Measurements from ENCODE around the gene RNF123. TPM values are rescaled to one million over a fixed set of nuclear protein-coding genes. Genes with fewer than 3 reads are reported as not detected.

RNF123 gene
- total and polyA plus RNA-seq, 10 of the 15 experiments (the other 5 are each of a cell fraction or from before 2014, with no cell fraction given) = 4.2 to 31.5 (median 17.6) TPM

DNA sequence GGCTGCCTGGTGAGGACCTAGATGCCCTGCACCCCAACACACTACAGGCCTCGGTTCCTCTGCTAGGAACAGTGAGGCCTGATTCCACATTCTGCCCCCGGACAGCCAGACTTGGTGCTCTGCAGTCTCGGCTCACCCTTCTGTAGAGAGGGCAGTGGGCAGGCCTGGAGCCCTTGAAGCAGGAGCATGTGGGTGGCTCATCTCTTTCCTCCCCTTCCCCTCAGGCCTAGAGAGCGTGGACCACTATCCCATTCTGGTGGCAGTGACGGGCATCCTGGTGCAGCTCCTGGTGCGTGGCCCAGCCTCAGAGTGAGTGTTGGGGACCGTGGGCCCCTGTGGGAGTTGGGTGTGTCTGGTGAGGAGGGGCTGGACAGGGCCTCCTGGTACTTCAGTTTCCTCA, 26.8 kb downstream of the RNF123 start:
- CTCF ChIA-PET = no interaction called here
- BruUV-seq (replicated peaks) = no TSS peak
- H3K27me3 ChIP-seq (replicated peaks in 1 of 2; ENCODE audit: control insufficient read depth in 2 of 2, insufficient read depth in 2 of 2, low read length in 1 of 2) = no peaks in the 10 kb centered on the region
- H4K20me1 ChIP-seq (ENCODE audit: control insufficient read depth, insufficient read depth) = no peaks in the 10 kb centered on the region
- no peak for DNase-seq (ENCODE audit: low read depth, low spot score)
- in situ Hi-C loops (cut with MboI) (no loop called here), intact Hi-C loops (cut with micrococcal nuclease; ENCODE audit: unreplicated experiment) (no loop called here)
- H3K36me3 ChIP-seq (ENCODE audit: control insufficient read depth in 2 of 2, insufficient read depth in 2 of 2, low read length in 1 of 2) = peaks cover under 1 to 7% of the 10 kb centered on the region in 2 experiments; a peak in 3 of 4 replicates
- no peak overlapping the region for H3K4me3 ChIP-seq
- H3K4me2 ChIP-seq (ENCODE audit: control insufficient read depth, insufficient read depth) = no peak overlapping the region
- no peak for FAIRE-seq
- no peak for ATAC-seq
- TF ChIP-seq POLR2A (IDR thresholded peaks at IDR 0.05; ENCODE audit: low read depth, low read length) (peak; percentile 74), ZNF207 (IDR thresholded peaks at IDR 0.05; ENCODE audit: borderline replicate concordance) (no peak), MEF2A (IDR thresholded peaks at IDR 0.05; ENCODE audit: insufficient read depth, low read depth, low read length) (no peak)
- H3K79me2 ChIP-seq (ENCODE audit: control insufficient read depth, insufficient read depth, low read length) = no peaks in the 10 kb centered on the region
- POLR2A ChIA-PET = interaction anchor here (0.6 kb wide), 1 partner anchor 184 kb away, joined by 3 read pairs; no protein-coding TSS in a partner anchor
- SMC1A ChIA-PET (ENCODE audit: uncharacterized antibody, unreplicated experiment) = no interaction called here
- no peaks in the 10 kb centered on the region; the same call in 2 of the 3 replicates for H3K9me3 ChIP-seq (replicated peaks; ENCODE audit: control insufficient read depth, insufficient read depth, low read length)
- H3K4me1 ChIP-seq (ENCODE audit: control insufficient read depth, insufficient read depth, low read length) = peaks cover 6% of the 10 kb centered on the region
- 88% methylated on average over 7 of the region's 7 CpGs for WGBS (ENCODE audit: insufficient coverage, insufficient replicate concordance, low lambda C conversion rate, missing lambda C conversion rate)
- H2AFZ ChIP-seq (ENCODE audit: control insufficient read depth, low read depth, low read length) = no peak overlapping the region
- RAD21 ChIA-PET (ENCODE audit: unreplicated experiment) = no interaction called here
- H3K27ac ChIP-seq (ENCODE audit: control insufficient read depth, insufficient read depth) = no peak overlapping the region
- no peak overlapping the region for H3K9ac ChIP-seq (ENCODE audit: control insufficient read depth, insufficient read depth, low read length)

DNA sequence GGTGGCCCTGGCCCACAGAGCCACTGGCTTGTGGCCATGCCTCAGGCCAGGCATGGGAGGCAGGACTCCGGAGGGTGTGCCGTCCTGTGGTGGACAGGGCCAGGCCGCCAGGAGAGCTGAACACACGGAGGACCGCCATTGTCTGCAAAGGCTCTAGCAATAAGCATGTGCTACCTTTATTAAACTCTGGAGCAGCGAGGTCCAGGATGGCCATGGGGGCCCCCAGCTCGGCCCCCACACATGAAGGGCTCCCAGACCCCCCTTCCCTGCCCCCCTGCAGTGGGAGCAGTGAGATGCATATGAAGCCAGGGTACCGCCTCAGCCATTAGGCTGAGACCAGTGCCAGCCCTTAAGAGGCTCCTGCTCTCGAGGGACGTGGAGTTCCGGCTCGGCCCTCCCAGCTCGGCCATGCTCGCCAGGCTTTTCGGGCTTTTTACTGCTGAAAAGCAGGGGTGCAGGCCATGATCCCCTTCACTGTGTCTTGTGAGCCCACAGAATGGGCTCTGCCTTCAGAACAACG, 27.4 kb downstream of the RNF123 start:
- ChIA-PET POLR2A (interaction anchor here (0.6 kb wide), 1 partner anchor 183 kb away, joined by 3 read pairs; no protein-coding TSS in a partner anchor), RAD21 (ENCODE audit: unreplicated experiment) (no interaction called here), SMC1A (ENCODE audit: uncharacterized antibody, unreplicated experiment) (no interaction called here), CTCF (no interaction called here)
- Histone ChIP-seq H4K20me1 (ENCODE audit: control insufficient read depth, insufficient read depth) (no peaks in the 10 kb centered on the region), H3K79me2 (ENCODE audit: control insufficient read depth, insufficient read depth, low read length) (no peaks in the 10 kb centered on the region), H3K4me1 (ENCODE audit: control insufficient read depth, insufficient read depth, low read length) (peaks cover 6% of the 10 kb centered on the region), H3K4me3 (no peak overlapping the region), H3K9me3 (replicated peaks; ENCODE audit: control insufficient read depth, insufficient read depth, low read length) (no peaks in the 10 kb centered on the region; the same call in 2 of the 3 replicates), H2AFZ (ENCODE audit: control insufficient read depth, low read depth, low read length) (no peak overlapping the region), H3K36me3 (ENCODE audit: control insufficient read depth in 2 of 2, insufficient read depth in 2 of 2, low read length in 1 of 2) (peaks cover 3 to 9% of the 10 kb centered on the region in 2 experiments; a peak in 3 of 4 replicates), H3K27me3 (replicated peaks in 1 of 2; ENCODE audit: control insufficient read depth in 2 of 2, insufficient read depth in 2 of 2, low read length in 1 of 2) (no peaks in the 10 kb centered on the region), H3K9ac (ENCODE audit: control insufficient read depth, insufficient read depth, low read length) (no peak overlapping the region), H3K27ac (ENCODE audit: control insufficient read depth, insufficient read depth) (no peak overlapping the region), H3K4me2 (ENCODE audit: control insufficient read depth, insufficient read depth) (no peak overlapping the region)
- BruUV-seq (replicated peaks) = no TSS peak
- ATAC-seq (no peak), DNase-seq (ENCODE audit: low read depth, low spot score) (no peak), FAIRE-seq (no peak)
- intact Hi-C loops (cut with micrococcal nuclease; ENCODE audit: unreplicated experiment) = no loop called here
- 84% methylated on average over 16 of the region's 16 CpGs for WGBS (ENCODE audit: insufficient coverage, insufficient replicate concordance, low lambda C conversion rate, missing lambda C conversion rate)
- TF ChIP-seq, protein P1, sequence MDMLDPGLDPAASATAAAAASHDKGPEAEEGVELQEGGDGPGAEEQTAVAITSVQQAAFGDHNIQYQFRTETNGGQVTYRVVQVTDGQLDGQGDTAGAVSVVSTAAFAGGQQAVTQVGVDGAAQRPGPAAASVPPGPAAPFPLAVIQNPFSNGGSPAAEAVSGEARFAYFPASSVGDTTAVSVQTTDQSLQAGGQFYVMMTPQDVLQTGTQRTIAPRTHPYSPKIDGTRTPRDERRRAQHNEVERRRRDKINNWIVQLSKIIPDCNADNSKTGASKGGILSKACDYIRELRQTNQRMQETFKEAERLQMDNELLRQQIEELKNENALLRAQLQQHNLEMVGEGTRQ (IDR thresholded peaks at IDR 0.05; ENCODE audit: borderline replicate concordance, low read depth, low read length) = no peak
- no peak for TF ChIP-seq STAT1 (conservative IDR thresholded peaks at IDR 0.05)
- no peak for TF ChIP-seq ZNF274 (IDR thresholded peaks at IDR 0.05; ENCODE audit: insufficient read depth, insufficient read length)
- no peak for TF ChIP-seq ZBTB4 (CRISPR knock-in tag; IDR thresholded peaks at IDR 0.05)
- no peak for TF ChIP-seq PAX5 (IDR thresholded peaks at IDR 0.05; ENCODE audit: borderline replicate concordance, low read depth, low read length)
- TF ChIP-seq, protein P2, sequence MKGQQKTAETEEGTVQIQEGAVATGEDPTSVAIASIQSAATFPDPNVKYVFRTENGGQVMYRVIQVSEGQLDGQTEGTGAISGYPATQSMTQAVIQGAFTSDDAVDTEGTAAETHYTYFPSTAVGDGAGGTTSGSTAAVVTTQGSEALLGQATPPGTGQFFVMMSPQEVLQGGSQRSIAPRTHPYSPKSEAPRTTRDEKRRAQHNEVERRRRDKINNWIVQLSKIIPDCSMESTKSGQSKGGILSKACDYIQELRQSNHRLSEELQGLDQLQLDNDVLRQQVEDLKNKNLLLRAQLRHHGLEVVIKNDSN (IDR thresholded peaks at IDR 0.05; ENCODE audit: borderline replicate concordance, extremely low read length, insufficient read depth, low read depth, low read length) = no peak
- TF ChIP-seq MYC (IDR thresholded peaks at IDR 0.05; ENCODE audit: insufficient read depth, insufficient read length, insufficient replicate concordance, low read length, severe bottlenecking) = no peak
- in situ Hi-C loops (cut with MboI) = no loop called here
